ENCODE results near the gene RCC1.

The RCC1 gene

DNA sequence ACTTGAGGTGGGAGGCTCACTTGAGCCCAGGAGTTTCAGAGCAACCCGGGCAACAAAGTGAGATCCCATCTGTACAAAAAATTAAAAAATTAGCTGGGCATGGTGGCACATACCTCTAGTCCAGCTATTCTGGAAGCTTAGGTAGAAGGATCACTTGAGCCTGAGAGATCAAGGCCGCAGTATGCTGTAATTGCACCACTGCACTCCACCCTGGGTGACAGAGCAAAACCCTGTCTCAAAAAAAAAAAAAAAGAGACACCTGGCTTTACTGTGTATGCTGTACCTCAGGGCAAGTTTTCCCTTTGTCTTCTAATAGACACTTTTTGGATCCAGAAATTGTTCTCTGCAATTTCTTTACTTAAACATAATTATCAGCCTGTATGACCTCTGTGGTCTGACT, 23.1 kb upstream of the RCC1 start:
- no peak overlapping the region for H3K4me3 ChIP-seq (ENCODE audit: insufficient read depth, low read depth, low read length, poor library complexity, severe bottlenecking)
- H3K27me3 ChIP-seq (replicated peaks; ENCODE audit: control insufficient read depth, insufficient read depth, low read length, poor library complexity, severe bottlenecking), result no peaks in the 10 kb centered on the region
- H3K9me3 ChIP-seq (ENCODE audit: control insufficient read depth, low read length), result no peaks in the 10 kb centered on the region
- no peak for DNase-seq
- no peaks in the 10 kb centered on the region for H3K4me1 ChIP-seq (ENCODE audit: control insufficient read depth, insufficient read depth, low read length, poor library complexity, severe bottlenecking)
- H3K36me3 ChIP-seq (ENCODE audit: control insufficient read depth, insufficient read depth, low read length), result peaks cover 24% of the 10 kb centered on the region
- no peak overlapping the region for H3K27ac ChIP-seq (ENCODE audit: insufficient read depth, low read length, poor library complexity, severe bottlenecking)

GRCh38 chr1:28494737-28495136, 11.1 kb upstream of the RCC1 start:
- no peak for DNase-seq
- Histone ChIP-seq H3K27ac (ENCODE audit: insufficient read depth, low read length, poor library complexity, severe bottlenecking) (no peak overlapping the region), H3K4me1 (ENCODE audit: control insufficient read depth, insufficient read depth, low read length, poor library complexity, severe bottlenecking) (no peaks in the 10 kb centered on the region), H3K36me3 (ENCODE audit: control insufficient read depth, insufficient read depth, low read length) (peaks cover 16% of the 10 kb centered on the region), H3K4me3 (ENCODE audit: insufficient read depth, low read depth, low read length, poor library complexity, severe bottlenecking) (no peak overlapping the region), H3K27me3 (replicated peaks; ENCODE audit: control insufficient read depth, insufficient read depth, low read length, poor library complexity, severe bottlenecking) (no peaks in the 10 kb centered on the region), H3K9me3 (ENCODE audit: control insufficient read depth, low read length) (no peaks in the 10 kb centered on the region)

GRCh38 chr1:28499553-28499952, 6.3 kb upstream of the RCC1 start:
- no peaks in the 10 kb centered on the region for H3K4me1 ChIP-seq (ENCODE audit: control insufficient read depth, insufficient read depth, low read length, poor library complexity, severe bottlenecking)
- peaks cover 5% of the 10 kb centered on the region for H3K36me3 ChIP-seq (ENCODE audit: control insufficient read depth, insufficient read depth, low read length)
- H3K27me3 ChIP-seq (replicated peaks; ENCODE audit: control insufficient read depth, insufficient read depth, low read length, poor library complexity, severe bottlenecking), result no peaks in the 10 kb centered on the region
- H3K4me3 ChIP-seq (ENCODE audit: insufficient read depth, low read depth, low read length, poor library complexity, severe bottlenecking), result no peak overlapping the region
- no peaks in the 10 kb centered on the region for H3K9me3 ChIP-seq (ENCODE audit: control insufficient read depth, low read length)
- DNase-seq, result no peak
- H3K27ac ChIP-seq (ENCODE audit: insufficient read depth, low read length, poor library complexity, severe bottlenecking), result no peak overlapping the region

- Histone ChIP-seq H3K9me3 (ENCODE audit: control insufficient read depth, low read length) (no peaks in the 10 kb centered on the region), H3K27ac (ENCODE audit: insufficient read depth, low read length, poor library complexity, severe bottlenecking) (no peak overlapping the region), H3K36me3 (ENCODE audit: control insufficient read depth, insufficient read depth, low read length) (no peaks in the 10 kb centered on the region), H3K27me3 (replicated peaks; ENCODE audit: control insufficient read depth, insufficient read depth, low read length, poor library complexity, severe bottlenecking) (no peaks in the 10 kb centered on the region), H3K4me3 (ENCODE audit: insufficient read depth, low read depth, low read length, poor library complexity, severe bottlenecking) (no peak overlapping the region), H3K4me1 (ENCODE audit: control insufficient read depth, insufficient read depth, low read length, poor library complexity, severe bottlenecking) (no peaks in the 10 kb centered on the region)
- no peak for DNase-seq
These were observed 3.9 kb upstream of the RCC1 start for GRCh38 chr1:28501925-28502324.

GRCh38 chr1:28503117-28503516, 2.7 kb upstream of the RCC1 start:
- Histone ChIP-seq H3K4me3 (ENCODE audit: insufficient read depth, low read depth, low read length, poor library complexity, severe bottlenecking) (no peak overlapping the region), H3K27ac (ENCODE audit: insufficient read depth, low read length, poor library complexity, severe bottlenecking) (no peak overlapping the region), H3K36me3 (ENCODE audit: control insufficient read depth, insufficient read depth, low read length) (no peaks in the 10 kb centered on the region), H3K27me3 (replicated peaks; ENCODE audit: control insufficient read depth, insufficient read depth, low read length, poor library complexity, severe bottlenecking) (no peaks in the 10 kb centered on the region), H3K4me1 (ENCODE audit: control insufficient read depth, insufficient read depth, low read length, poor library complexity, severe bottlenecking) (peaks cover 10% of the 10 kb centered on the region), H3K9me3 (ENCODE audit: control insufficient read depth, low read length) (no peaks in the 10 kb centered on the region)
- DNase-seq, result no peak

DNA sequence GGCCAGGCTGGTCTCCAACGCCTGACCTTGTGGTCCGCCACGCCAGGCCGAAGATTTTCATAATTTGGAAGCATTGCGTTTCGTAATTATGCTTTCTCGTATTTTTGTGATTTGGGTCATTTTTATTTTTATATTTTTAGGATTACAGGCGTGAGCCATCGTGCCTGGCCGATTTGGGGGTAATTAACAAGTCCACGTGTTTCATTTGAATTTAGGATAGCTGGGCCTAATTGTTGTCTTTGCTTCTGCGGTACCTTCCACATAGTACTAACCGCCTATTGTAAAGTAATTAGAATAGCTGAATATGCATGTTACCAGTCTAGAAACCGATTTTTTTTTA, 1.0 kb downstream of the RCC1 start:
- H3K4me1 ChIP-seq (ENCODE audit: control insufficient read depth, insufficient read depth, low read length, poor library complexity, severe bottlenecking), result peaks cover 43% of the 10 kb centered on the region

DNA sequence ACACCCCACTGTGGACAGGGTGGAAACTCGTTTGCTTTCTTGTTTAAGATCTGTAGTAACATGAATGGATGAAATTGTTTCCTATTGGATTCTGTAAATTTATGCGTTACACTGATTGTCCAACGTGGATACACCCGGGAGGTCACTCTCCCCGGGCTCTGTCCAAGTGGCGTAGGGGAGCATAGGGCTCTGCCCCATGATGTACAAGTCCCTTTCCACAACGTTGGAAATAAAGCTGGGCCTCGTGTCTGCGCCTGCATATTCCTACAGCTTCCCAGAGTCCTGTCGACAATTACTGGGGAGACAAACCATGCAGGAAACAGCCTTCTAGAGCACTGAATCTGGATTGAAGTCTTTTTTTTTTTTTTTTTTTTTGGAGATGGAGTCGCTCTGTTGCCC, 1.4 kb downstream of the RCC1 start:
- Histone ChIP-seq H3K4me3 (ENCODE audit: insufficient read depth, low read depth, low read length, poor library complexity, severe bottlenecking) (peak overlapping the region; percentile 79), H3K36me3 (ENCODE audit: control insufficient read depth, insufficient read depth, low read length) (peaks cover 17% of the 10 kb centered on the region), H3K4me1 (ENCODE audit: control insufficient read depth, insufficient read depth, low read length, poor library complexity, severe bottlenecking) (peaks cover 47% of the 10 kb centered on the region), H3K27ac (ENCODE audit: insufficient read depth, low read length, poor library complexity, severe bottlenecking) (peak overlapping the region; percentile 78), H3K27me3 (replicated peaks; ENCODE audit: control insufficient read depth, insufficient read depth, low read length, poor library complexity, severe bottlenecking) (no peaks in the 10 kb centered on the region), H3K9me3 (ENCODE audit: control insufficient read depth, low read length) (no peaks in the 10 kb centered on the region)
- DNase-seq, result no peak

More for the DNA sequence above, 1.0 kb downstream of the RCC1 start:
- no peaks in the 10 kb centered on the region for H3K27me3 ChIP-seq (replicated peaks; ENCODE audit: control insufficient read depth, insufficient read depth, low read length, poor library complexity, severe bottlenecking)
- H3K36me3 ChIP-seq (ENCODE audit: control insufficient read depth, insufficient read depth, low read length), result peaks cover 14% of the 10 kb centered on the region
- H3K4me3 ChIP-seq (ENCODE audit: insufficient read depth, low read depth, low read length, poor library complexity, severe bottlenecking), result peak overlapping the region; percentile 79
- peak overlapping the region; percentile 78 for H3K27ac ChIP-seq (ENCODE audit: insufficient read depth, low read length, poor library complexity, severe bottlenecking)
- H3K9me3 ChIP-seq (ENCODE audit: control insufficient read depth, low read length), result no peaks in the 10 kb centered on the region
- DNase-seq, result no peak

DNA sequence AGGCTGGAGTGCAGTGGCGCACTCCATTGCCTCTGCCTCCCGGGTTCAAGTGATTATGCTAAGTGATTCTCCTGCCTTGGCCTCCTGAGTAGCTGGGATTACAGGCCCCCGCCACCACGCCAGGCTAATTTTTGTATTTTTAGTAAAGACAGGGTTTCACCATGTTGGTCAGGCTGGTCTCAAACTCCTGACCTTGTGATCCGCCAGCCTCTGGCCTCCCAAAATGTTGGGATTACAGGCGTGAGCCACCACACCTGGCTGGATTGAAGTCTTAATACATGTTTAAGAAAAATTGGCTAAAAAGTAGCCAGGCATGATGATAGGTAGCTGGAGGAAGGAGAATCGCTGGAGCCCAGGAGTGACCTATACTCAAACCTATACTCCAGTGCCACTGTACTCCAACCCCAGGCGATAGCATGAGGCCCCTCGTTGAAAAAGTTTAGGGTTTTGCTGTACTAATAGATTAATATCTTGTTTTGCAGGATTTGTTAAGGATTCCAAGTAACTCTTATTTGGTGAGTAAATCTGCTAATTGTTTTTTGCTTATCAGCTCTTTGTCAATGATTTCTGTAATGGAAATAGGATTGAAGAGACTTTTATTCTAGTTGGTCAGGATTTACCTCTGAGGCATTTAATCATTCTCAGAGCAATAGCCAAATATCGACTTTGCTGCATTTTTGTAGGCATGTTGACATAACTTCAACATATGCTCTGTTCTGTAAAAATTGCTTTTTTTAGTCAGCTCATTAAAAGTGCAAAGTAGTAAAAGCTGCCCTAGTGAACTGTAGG, 2.0 kb downstream of the RCC1 start:
- H3K4me3 ChIP-seq (ENCODE audit: insufficient read depth, low read depth, low read length, poor library complexity, severe bottlenecking), result peak overlapping the region; percentile 79
- no peaks in the 10 kb centered on the region for H3K9me3 ChIP-seq (ENCODE audit: control insufficient read depth, low read length)
- peak overlapping the region; percentile 78 for H3K27ac ChIP-seq (ENCODE audit: insufficient read depth, low read length, poor library complexity, severe bottlenecking)
- no peak for DNase-seq
- peaks cover 48% of the 10 kb centered on the region for H3K4me1 ChIP-seq (ENCODE audit: control insufficient read depth, insufficient read depth, low read length, poor library complexity, severe bottlenecking)
- no peaks in the 10 kb centered on the region for H3K27me3 ChIP-seq (replicated peaks; ENCODE audit: control insufficient read depth, insufficient read depth, low read length, poor library complexity, severe bottlenecking)
- peaks cover 22% of the 10 kb centered on the region for H3K36me3 ChIP-seq (ENCODE audit: control insufficient read depth, insufficient read depth, low read length)

- H3K9me3 ChIP-seq (ENCODE audit: control insufficient read depth, low read length), result no peaks in the 10 kb centered on the region
- no peak overlapping the region for H3K4me3 ChIP-seq (ENCODE audit: insufficient read depth, low read depth, low read length, poor library complexity, severe bottlenecking)
- H3K27me3 ChIP-seq (replicated peaks; ENCODE audit: control insufficient read depth, insufficient read depth, low read length, poor library complexity, severe bottlenecking), result no peaks in the 10 kb centered on the region
- peak overlapping the region; percentile 46 for H3K27ac ChIP-seq (ENCODE audit: insufficient read depth, low read length, poor library complexity, severe bottlenecking)
- no peak for DNase-seq
- peaks cover 22% of the 10 kb centered on the region for H3K36me3 ChIP-seq (ENCODE audit: control insufficient read depth, insufficient read depth, low read length)
- peaks cover 48% of the 10 kb centered on the region for H3K4me1 ChIP-seq (ENCODE audit: control insufficient read depth, insufficient read depth, low read length, poor library complexity, severe bottlenecking)
These were observed 2.6 kb downstream of the RCC1 start for GRCh38 chr1:28508435-28508754.

DNA sequence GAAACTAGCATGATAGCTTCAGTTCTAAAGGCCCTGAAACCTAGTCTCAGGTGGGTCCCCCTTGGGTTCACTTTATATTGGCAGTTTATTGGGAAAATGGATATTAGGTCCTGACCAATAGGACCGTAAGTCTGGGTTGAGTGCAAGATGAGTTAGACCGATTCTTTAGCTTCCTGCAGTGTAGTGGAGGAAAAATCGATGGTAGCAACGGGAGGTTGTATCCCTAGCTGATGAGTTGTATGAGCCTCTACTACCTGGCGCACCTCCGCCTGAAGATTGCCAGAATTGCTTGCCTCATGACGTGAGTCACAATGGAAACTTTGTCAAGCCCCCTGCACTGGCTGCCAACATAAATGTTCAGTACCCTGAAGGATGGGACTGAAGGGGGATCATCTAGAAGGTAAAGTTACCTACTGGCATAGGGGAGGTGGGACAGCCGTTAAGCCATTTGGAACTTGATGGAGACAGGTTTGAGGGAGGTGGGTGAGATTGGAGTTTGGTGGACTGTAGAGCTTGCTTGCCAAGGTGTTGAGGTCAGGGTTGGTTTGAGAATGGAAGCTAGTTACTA, 3.9 kb downstream of the RCC1 start:
- no peak for DNase-seq
- Histone ChIP-seq H3K27me3 (replicated peaks; ENCODE audit: control insufficient read depth, insufficient read depth, low read length, poor library complexity, severe bottlenecking) (no peaks in the 10 kb centered on the region), H3K4me3 (ENCODE audit: insufficient read depth, low read depth, low read length, poor library complexity, severe bottlenecking) (peak overlapping the region; percentile 3), H3K27ac (ENCODE audit: insufficient read depth, low read length, poor library complexity, severe bottlenecking) (peak overlapping the region; percentile 46), H3K36me3 (ENCODE audit: control insufficient read depth, insufficient read depth, low read length) (peaks cover 29% of the 10 kb centered on the region), H3K4me1 (ENCODE audit: control insufficient read depth, insufficient read depth, low read length, poor library complexity, severe bottlenecking) (peaks cover 48% of the 10 kb centered on the region), H3K9me3 (ENCODE audit: control insufficient read depth, low read length) (no peaks in the 10 kb centered on the region)
